CD4-positive, alpha-beta T cell (primary cell): ENCODE data around the gene OR8B8. TPM values are rescaled to one million over a fixed set of nuclear protein-coding genes. Genes with fewer than 3 reads are reported as not detected.

Experiments used
- ATAC-seq: fragments of 200-7000 bp; cut with Tn5 transposase; one replicate; pipeline ENCODE4 v1.10.0; 2022; ENCODE audit warnings: mild to moderate bottlenecking; ENCODE audit not compliant: poor library complexity
- CTCF ChIA-PET: fragments of 350-600 bp; sonication (Branson Sonifier 250); formaldehyde crosslinking; loops from one replicate; lab custom pipeline; 2021; ENCODE audit warnings: antibody characterized with exemption, inconsistent platforms; lab: Charles Lee
- POLR2A ChIA-PET: fragments of 350-600 bp; sonication (Branson Sonifier 250); formaldehyde crosslinking; loops from one replicate; lab custom pipeline; 2021; ENCODE audit warnings: antibody characterized with exemption, inconsistent platforms; lab: Charles Lee
- DNase-seq, 14 experiments: peaks; one replicate each; pipeline ENCODE4 v3.0.0-alpha.2; 2013 to 2020; ENCODE audit warnings: mixed read lengths in 2 of 14
- H3K27ac ChIP-seq, 2 donors: one replicate each; pipeline versions ENCODE4 v1.5.1 to v1.7.0; 2013; ENCODE audit warnings: low read length in 2 of 2, low read depth in 1 of 2, mild to moderate bottlenecking in 1 of 2
- H3K27me3 ChIP-seq, 2 experiments: 1 replicate in 1 of 2; 2 replicates in 1 of 2; pipeline versions ENCODE4 v1.6.1 to v1.7.0; 2013; ENCODE audit warnings: low read length in 2 of 2, control low read depth in 1 of 2, mild to moderate bottlenecking in 1 of 2, moderate library complexity in 1 of 2; ENCODE audit not compliant: insufficient read depth in 2 of 2, control insufficient read depth in 1 of 2
- H3K36me3 ChIP-seq: one replicate; pipeline ENCODE4 v1.6.1; 2013; ENCODE audit warnings: low read length, control low read depth; ENCODE audit not compliant: insufficient read depth
- H3K4me1 ChIP-seq: one replicate; pipeline ENCODE4 v1.6.1; 2013; ENCODE audit warnings: low read length, control low read depth; ENCODE audit not compliant: insufficient read depth
- H3K4me3 ChIP-seq: one replicate; pipeline ENCODE4 v1.5.1; 2013; ENCODE audit warnings: mild to moderate bottlenecking, low read length, moderate library complexity
- H3K9me3 ChIP-seq, 2 experiments: 1 replicate in 1 of 2; 2 replicates in 1 of 2; pipeline versions ENCODE4 v1.6.1 to v1.7.0; 2013; ENCODE audit warnings: low read length in 2 of 2, mild to moderate bottlenecking in 2 of 2, control low read depth in 1 of 2, moderate library complexity in 1 of 2; ENCODE audit not compliant: control insufficient read depth in 1 of 2, insufficient read depth in 1 of 2
- H3K27ac Mint-ChIP-seq: one replicate; pipeline ENCODE4 v1.8.0; 2020; ENCODE audit warnings: mixed read lengths
- H3K27me3 Mint-ChIP-seq: one replicate; pipeline ENCODE4 v1.8.0; 2021; ENCODE audit warnings: mixed read lengths
- H3K36me3 Mint-ChIP-seq: one replicate; pipeline ENCODE4 v1.8.0; 2021; ENCODE audit warnings: low read depth, mixed read lengths
- H3K4me1 Mint-ChIP-seq: one replicate; pipeline ENCODE4 v1.8.0; 2021; ENCODE audit warnings: low read depth, mixed read lengths
- H3K4me3 Mint-ChIP-seq: one replicate; pipeline ENCODE4 v1.8.0; 2020; ENCODE audit warnings: mild to moderate bottlenecking, mixed read lengths
- H3K9me3 Mint-ChIP-seq: one replicate; pipeline ENCODE4 v1.8.0; 2020; ENCODE audit warnings: mixed read lengths
- intact Hi-C, 2 experiments: fragments of 100-400 bp; cut with DNase I in 1 of 2; cut with micrococcal nuclease in 1 of 2; formaldehyde crosslinking; loops; one replicate each; pipeline versions ENCODE4 v1.15.1 to v1.9.0; 2023 to 2025; cut with DNase I, micrococcal nuclease
- total RNA-seq, 174 experiments: library from RNA in 2 of 174; stranded (reverse) in 2 of 174; gene quantifications; one replicate each; pipeline ENCODE4 v1.2.3 and lab custom pipeline; 2021 to 2026
- TF ChIP-seq, protein P1 (sequence below): fragments of 200-600 bp; IDR thresholded peaks from one replicate; pipeline ENCODE4 v1.8.0; 2022; ENCODE audit warnings: antibody characterized with exemption, mild to moderate bottlenecking

The OR8B8 gene
- total RNA-seq, 2 experiments from 2014 or later: not detected

DNA sequence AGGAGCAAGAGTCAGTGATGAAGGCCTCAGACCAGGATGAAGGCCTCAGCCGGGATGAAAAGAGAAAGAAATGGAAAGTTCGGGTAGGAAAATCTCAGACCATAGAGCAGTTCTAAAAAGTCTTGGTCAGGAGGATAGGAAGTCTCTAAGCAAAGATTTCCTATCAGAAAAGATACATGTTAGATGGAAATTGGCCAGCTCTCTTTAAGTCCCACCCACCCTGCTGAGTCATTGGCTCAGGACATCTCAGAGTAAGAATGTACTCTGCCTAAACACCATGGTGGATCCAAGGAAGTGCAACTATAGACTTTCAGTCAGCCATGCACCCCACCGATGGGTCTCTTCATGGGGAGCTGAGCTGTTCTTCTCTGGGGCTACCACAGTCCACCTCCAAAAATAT, 51.1 kb downstream of the OR8B8 start:
- Mint-ChIP-seq H3K4me3 (no peak overlapping the region), H3K27ac (no peak overlapping the region), H3K36me3 (no peaks in the 10 kb centered on the region), H3K27me3 (peaks cover 13% of the 10 kb centered on the region), H3K9me3 (no peaks in the 10 kb centered on the region), H3K4me1 (no peaks in the 10 kb centered on the region)
- H3K4me1 ChIP-seq: no peaks in the 10 kb centered on the region
- TF ChIP-seq, protein P1, sequence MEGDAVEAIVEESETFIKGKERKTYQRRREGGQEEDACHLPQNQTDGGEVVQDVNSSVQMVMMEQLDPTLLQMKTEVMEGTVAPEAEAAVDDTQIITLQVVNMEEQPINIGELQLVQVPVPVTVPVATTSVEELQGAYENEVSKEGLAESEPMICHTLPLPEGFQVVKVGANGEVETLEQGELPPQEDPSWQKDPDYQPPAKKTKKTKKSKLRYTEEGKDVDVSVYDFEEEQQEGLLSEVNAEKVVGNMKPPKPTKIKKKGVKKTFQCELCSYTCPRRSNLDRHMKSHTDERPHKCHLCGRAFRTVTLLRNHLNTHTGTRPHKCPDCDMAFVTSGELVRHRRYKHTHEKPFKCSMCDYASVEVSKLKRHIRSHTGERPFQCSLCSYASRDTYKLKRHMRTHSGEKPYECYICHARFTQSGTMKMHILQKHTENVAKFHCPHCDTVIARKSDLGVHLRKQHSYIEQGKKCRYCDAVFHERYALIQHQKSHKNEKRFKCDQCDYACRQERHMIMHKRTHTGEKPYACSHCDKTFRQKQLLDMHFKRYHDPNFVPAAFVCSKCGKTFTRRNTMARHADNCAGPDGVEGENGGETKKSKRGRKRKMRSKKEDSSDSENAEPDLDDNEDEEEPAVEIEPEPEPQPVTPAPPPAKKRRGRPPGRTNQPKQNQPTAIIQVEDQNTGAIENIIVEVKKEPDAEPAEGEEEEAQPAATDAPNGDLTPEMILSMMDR: no peak
- no peak overlapping the region for H3K27ac ChIP-seq
- ATAC-seq (no peak), DNase-seq (no peak)
- no peaks in the 10 kb centered on the region for H3K27me3 ChIP-seq
- no peak overlapping the region for H3K4me3 ChIP-seq
- ChIA-PET CTCF (no interaction called here), POLR2A (no interaction called here)
- H3K9me3 ChIP-seq: no peaks in the 10 kb centered on the region
- no peaks in the 10 kb centered on the region for H3K36me3 ChIP-seq
- intact Hi-C loops: no loop called here

Other genes with a start within 250 kb of the OR8B8 start
- gene OR8G1, start 204.6 kb downstream of the OR8B8 start, total RNA-seq: not detected
- not detected for gene OR8G5, start 189.3 kb downstream of the OR8B8 start, total RNA-seq
- gene OR8D1, start 131.7 kb downstream of the OR8B8 start, total RNA-seq: not detected
- gene OR8D2, start 125.5 kb downstream of the OR8B8 start, total RNA-seq: not detected
- gene OR8B2, start 61.2 kb downstream of the OR8B8 start, total RNA-seq: not detected
- gene OR8B3, start 46.7 kb downstream of the OR8B8 start, total RNA-seq: not detected
- not detected for gene OR8B4, start 20.8 kb downstream of the OR8B8 start, total RNA-seq
- not detected for gene OR8B12, start 98.0 kb upstream of the OR8B8 start, total RNA-seq
- not detected for gene OR8A1, start 124.3 kb upstream of the OR8B8 start, total RNA-seq
- gene PANX3, start 165.7 kb upstream of the OR8B8 start, total RNA-seq: not detected
- 10 to 100 TPM; 62.4 to 65.9 TPM for gene TBRG1, start 177.2 kb upstream of the OR8B8 start, total RNA-seq
- gene SIAE, start 228.0 kb upstream of the OR8B8 start, total RNA-seq: 1 to 10 TPM; 4.5 to 5.6 TPM
- gene SPA17, start 228.2 kb upstream of the OR8B8 start, total RNA-seq: under 1 TPM in 1 of 2 experiments, not detected in 1; 0.16 TPM